ENCODE measurements around the gene IRF4. TPM values are rescaled to one million over a fixed set of nuclear protein-coding genes. Genes with fewer than 3 reads are reported as not detected.

IRF4 gene
- total RNA-seq, 4 donors from 2014 or later: 0.26 to 0.56 (median 0.31) TPM; not detected in 1

GRCh38 chr6:343960-344815 lies 47.4 kb upstream of the IRF4 start:
- ATAC-seq (no peak), DNase-seq (no peak)
- H3K27me3 ChIP-seq: no peaks in the 10 kb centered on the region
- peaks cover 13% of the 10 kb centered on the region in 2 donors for H3K4me1 ChIP-seq
- intact Hi-C loops (cut with DNase I; ENCODE audit: low total_unique reads) (no loop called here), in situ Hi-C loops (cut with MboI; ENCODE audit: low sequenced_read_pairs in 4 of 4) (no loop called here)
- no peak overlapping the region for H3K4me3 ChIP-seq
- TF ChIP-seq, protein P1, sequence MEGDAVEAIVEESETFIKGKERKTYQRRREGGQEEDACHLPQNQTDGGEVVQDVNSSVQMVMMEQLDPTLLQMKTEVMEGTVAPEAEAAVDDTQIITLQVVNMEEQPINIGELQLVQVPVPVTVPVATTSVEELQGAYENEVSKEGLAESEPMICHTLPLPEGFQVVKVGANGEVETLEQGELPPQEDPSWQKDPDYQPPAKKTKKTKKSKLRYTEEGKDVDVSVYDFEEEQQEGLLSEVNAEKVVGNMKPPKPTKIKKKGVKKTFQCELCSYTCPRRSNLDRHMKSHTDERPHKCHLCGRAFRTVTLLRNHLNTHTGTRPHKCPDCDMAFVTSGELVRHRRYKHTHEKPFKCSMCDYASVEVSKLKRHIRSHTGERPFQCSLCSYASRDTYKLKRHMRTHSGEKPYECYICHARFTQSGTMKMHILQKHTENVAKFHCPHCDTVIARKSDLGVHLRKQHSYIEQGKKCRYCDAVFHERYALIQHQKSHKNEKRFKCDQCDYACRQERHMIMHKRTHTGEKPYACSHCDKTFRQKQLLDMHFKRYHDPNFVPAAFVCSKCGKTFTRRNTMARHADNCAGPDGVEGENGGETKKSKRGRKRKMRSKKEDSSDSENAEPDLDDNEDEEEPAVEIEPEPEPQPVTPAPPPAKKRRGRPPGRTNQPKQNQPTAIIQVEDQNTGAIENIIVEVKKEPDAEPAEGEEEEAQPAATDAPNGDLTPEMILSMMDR (IDR thresholded peaks at IDR 0.05 in 4 of 5, conservative IDR thresholded peaks at IDR 0.05 in 1 of 5): no peak
- TF ChIP-seq POLR2A (IDR thresholded peaks at IDR 0.05): no peak
- H3K36me3 ChIP-seq: peaks cover 0 to 13% of the 10 kb centered on the region in 2 donors
- H3K27ac ChIP-seq: no peak overlapping the region
- no peaks in the 10 kb centered on the region for H3K9me3 ChIP-seq

DNA sequence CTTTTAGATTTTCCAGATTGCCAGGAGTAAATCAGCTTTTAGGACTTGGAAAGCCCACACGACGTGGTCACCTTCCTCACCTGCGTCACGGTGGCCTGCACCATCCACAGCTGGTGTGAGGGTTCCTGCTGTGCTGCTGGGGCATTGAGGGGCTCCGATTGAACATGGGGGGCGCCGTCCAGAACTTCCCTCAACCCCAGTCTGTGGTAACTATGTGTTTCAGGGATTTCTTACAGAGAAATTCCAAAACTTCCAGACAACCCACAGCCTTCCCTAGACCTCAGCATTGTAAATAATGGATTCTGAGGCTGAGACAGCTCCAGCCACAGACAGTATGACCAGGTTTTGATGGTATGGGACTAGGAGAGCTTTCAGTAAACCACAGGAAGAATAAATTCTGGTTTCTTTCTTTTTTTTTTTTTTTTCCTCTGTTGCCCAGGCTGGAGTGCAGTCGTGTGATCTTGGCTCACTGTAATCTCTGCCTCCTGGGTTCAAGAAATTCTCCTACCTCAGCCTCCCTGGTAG lies 46.7 kb upstream of the IRF4 start:
- TF ChIP-seq, protein P1 (IDR thresholded peaks at IDR 0.05 in 4 of 5, conservative IDR thresholded peaks at IDR 0.05 in 1 of 5): no peak
- no peak for TF ChIP-seq POLR2A (IDR thresholded peaks at IDR 0.05)
- Histone ChIP-seq H3K36me3 (peaks cover 0 to 16% of the 10 kb centered on the region in 2 donors), H3K4me1 (peaks cover 13% of the 10 kb centered on the region in 2 donors), H3K4me3 (no peak overlapping the region), H3K9me3 (no peaks in the 10 kb centered on the region), H3K27me3 (no peaks in the 10 kb centered on the region), H3K27ac (no peak overlapping the region)
- in situ Hi-C loops (cut with MboI; ENCODE audit: low sequenced_read_pairs in 4 of 4) (no loop called here), intact Hi-C loops (cut with DNase I; ENCODE audit: low total_unique reads) (no loop called here)
- no peak for DNase-seq
- ATAC-seq: no peak

DNA sequence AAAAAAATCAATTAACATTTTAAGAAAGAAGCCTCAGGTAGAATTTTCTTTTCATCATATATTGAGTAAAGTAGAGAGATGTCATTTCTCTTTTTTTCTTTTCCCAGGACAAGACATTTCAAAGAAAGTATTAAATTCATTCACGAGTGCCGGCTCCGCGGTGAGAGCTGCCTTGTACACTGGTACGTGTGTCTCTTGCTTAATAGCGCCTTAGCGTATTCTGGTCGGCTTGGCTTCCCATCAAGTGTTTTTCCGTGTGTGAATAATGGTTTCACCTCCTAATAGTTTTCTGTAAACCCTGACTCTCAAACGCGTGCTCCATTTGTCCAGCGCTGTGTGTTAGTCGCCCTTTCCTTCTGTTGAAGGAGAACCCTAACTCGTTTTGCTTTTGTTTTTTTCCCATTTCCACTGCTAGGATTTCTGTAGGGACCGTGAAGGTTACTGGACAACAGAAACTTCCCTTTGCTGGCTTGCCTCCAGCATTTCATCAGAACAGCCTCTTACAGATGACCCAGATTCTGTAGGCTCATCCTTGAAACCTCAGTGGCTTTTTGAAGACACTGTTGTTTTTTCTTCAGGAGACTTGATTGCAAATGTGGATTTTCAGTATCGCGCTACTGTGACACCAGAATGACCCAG lies 45.7 kb upstream of the IRF4 start:
- Histone ChIP-seq H3K4me3 (no peak overlapping the region), H3K9me3 (no peaks in the 10 kb centered on the region), H3K27me3 (no peaks in the 10 kb centered on the region), H3K27ac (no peak overlapping the region), H3K4me1 (peaks cover 13% of the 10 kb centered on the region in 2 donors), H3K36me3 (peaks cover 0 to 26% of the 10 kb centered on the region in 2 donors)
- in situ Hi-C loops (cut with MboI; ENCODE audit: low sequenced_read_pairs in 4 of 4) (no loop called here), intact Hi-C loops (cut with DNase I; ENCODE audit: low total_unique reads) (no loop called here)
- TF ChIP-seq, protein P1 (IDR thresholded peaks at IDR 0.05 in 4 of 5, conservative IDR thresholded peaks at IDR 0.05 in 1 of 5): no peak
- TF ChIP-seq POLR2A (IDR thresholded peaks at IDR 0.05): no peak
- no peak for DNase-seq
- no peak for ATAC-seq

DNA sequence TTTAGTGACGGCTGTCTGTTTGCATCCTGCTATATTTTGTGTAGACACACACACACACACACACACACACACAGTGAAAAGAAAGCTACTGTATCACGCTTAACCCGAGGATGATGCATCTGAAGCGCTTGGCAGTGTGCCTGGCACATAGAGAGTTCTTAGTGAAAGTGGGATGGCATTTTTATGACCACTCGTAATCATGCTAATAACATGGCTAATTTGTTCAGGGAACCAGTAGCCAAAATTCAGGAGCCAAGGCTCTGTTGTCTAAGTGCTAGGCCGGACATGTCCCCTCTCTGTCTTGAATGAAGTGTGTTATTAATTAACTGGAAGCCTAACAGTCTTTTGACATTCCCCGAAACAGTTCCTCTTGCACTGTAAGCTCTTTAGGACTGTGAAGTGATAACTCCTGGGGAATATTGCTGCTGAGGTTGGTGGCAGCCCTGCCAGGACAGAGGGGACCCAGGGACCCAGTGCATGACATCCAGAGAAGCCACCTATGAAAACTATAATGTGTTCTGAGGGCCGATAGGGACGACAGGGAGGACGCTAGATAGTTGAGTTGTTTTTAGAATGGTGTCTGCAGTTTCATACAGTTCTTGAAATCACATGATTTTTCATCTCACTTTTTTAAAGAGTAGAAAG lies 45.0 kb upstream of the IRF4 start:
- Histone ChIP-seq H3K4me1 (peaks cover 13% of the 10 kb centered on the region in 2 donors), H3K27ac (no peak overlapping the region), H3K27me3 (no peaks in the 10 kb centered on the region), H3K4me3 (no peak overlapping the region), H3K9me3 (no peaks in the 10 kb centered on the region), H3K36me3 (peaks cover 0 to 30% of the 10 kb centered on the region in 2 donors)
- TF ChIP-seq POLR2A (IDR thresholded peaks at IDR 0.05): no peak
- TF ChIP-seq, protein P1 (IDR thresholded peaks at IDR 0.05 in 4 of 5, conservative IDR thresholded peaks at IDR 0.05 in 1 of 5): no peak
- no peak for ATAC-seq
- intact Hi-C loops (cut with DNase I; ENCODE audit: low total_unique reads) (no loop called here), in situ Hi-C loops (cut with MboI; ENCODE audit: low sequenced_read_pairs in 4 of 4) (no loop called here)
- DNase-seq: no peak

All from gastrocnemius medialis (tissue), 4 donors.